Mesenchymal stem cell (in vitro differentiated cells and primary cell): ENCODE measurements around the gene RAE1.
"Not testable (repeated sequence)": the region's sequence is repeated elsewhere in the genome, so short reads cannot be mapped to it uniquely, and the experiment has no call there.

Experiments
- DNase-seq: peaks from one replicate; pipeline ENCODE4 v3.0.0-alpha.2; 2013
- H2AFZ ChIP-seq: one replicate; pipeline ENCODE4 v1.6.1; 2013; ENCODE audit warnings: low read depth, mild to moderate bottlenecking, control low read depth, inconsistent platforms, low read length, moderate library complexity
- H2AK5ac ChIP-seq: 2 replicates; pipeline ENCODE4 v1.6.1; 2013; ENCODE audit warnings: low read length, moderate library complexity, mild to moderate bottlenecking, inconsistent platforms; ENCODE audit not compliant: severe bottlenecking
- H2BK120ac ChIP-seq: one replicate; pipeline ENCODE4 v1.6.1; 2013; ENCODE audit warnings: low read depth, mild to moderate bottlenecking, inconsistent platforms, low read length, moderate library complexity
- H2BK12ac ChIP-seq, 2 experiments: one replicate each; pipeline ENCODE4 v1.6.1; 2013; ENCODE audit warnings: inconsistent platforms in 2 of 2, low read length in 2 of 2, mild to moderate bottlenecking in 2 of 2, moderate library complexity in 2 of 2, control low read depth in 1 of 2
- H2BK15ac ChIP-seq: one replicate; pipeline ENCODE4 v1.6.1; 2013; ENCODE audit warnings: mild to moderate bottlenecking, low read depth, inconsistent platforms; ENCODE audit not compliant: poor library complexity, severe bottlenecking
- H2BK5ac ChIP-seq: 2 replicates; pipeline ENCODE4 v1.6.1; 2013; ENCODE audit warnings: low read depth, mild to moderate bottlenecking, low read length, control low read depth, inconsistent platforms; ENCODE audit not compliant: poor library complexity, severe bottlenecking
- H3K14ac ChIP-seq, 2 experiments: one replicate each; pipeline ENCODE4 v1.6.1; 2013; ENCODE audit warnings: inconsistent platforms in 2 of 2, low read length in 2 of 2, control low read depth in 1 of 2, mild to moderate bottlenecking in 1 of 2, moderate library complexity in 1 of 2
- H3K18ac ChIP-seq, 2 experiments: one replicate each; pipeline ENCODE4 v1.6.1; 2013; ENCODE audit warnings: inconsistent platforms in 2 of 2, low read length in 2 of 2, control low read depth in 1 of 2, low read depth in 1 of 2, mild to moderate bottlenecking in 1 of 2
- H3K23ac ChIP-seq, 2 experiments: one replicate each; pipeline ENCODE4 v1.6.1; 2013; ENCODE audit warnings: inconsistent platforms in 2 of 2, low read length in 2 of 2, mild to moderate bottlenecking in 2 of 2, moderate library complexity in 2 of 2, control low read depth in 1 of 2
- H3K27ac ChIP-seq: 2 replicates; pipeline ENCODE4 v1.5.1; 2013; ENCODE audit warnings: mild to moderate bottlenecking, moderate library complexity, low read length, control low read depth, inconsistent platforms; ENCODE audit not compliant: poor library complexity, severe bottlenecking
- H3K27me3 ChIP-seq, 2 experiments: 2 replicates each; pipeline versions ENCODE4 v1.6.1 to v1.7.0; 2013; ENCODE audit warnings: low read length in 2 of 2, mild to moderate bottlenecking in 2 of 2, moderate library complexity in 2 of 2, control low read depth in 1 of 2, inconsistent platforms in 1 of 2; ENCODE audit not compliant: control insufficient read depth in 1 of 2, insufficient read depth in 1 of 2
- H3K36me3 ChIP-seq, 2 experiments: 2 replicates each; pipeline versions ENCODE4 v1.6.1 to v1.7.0; 2013; ENCODE audit warnings: low read length in 2 of 2, control low read depth in 1 of 2, inconsistent platforms in 1 of 2, low read depth in 1 of 2, mild to moderate bottlenecking in 1 of 2; ENCODE audit not compliant: insufficient read depth in 2 of 2, control insufficient read depth in 1 of 2
- H3K4ac ChIP-seq, 2 experiments: one replicate each; pipeline ENCODE4 v1.6.1; 2013; ENCODE audit warnings: inconsistent platforms in 2 of 2, low read length in 2 of 2, mild to moderate bottlenecking in 2 of 2, moderate library complexity in 2 of 2, control low read depth in 1 of 2, low read depth in 1 of 2
- H3K4me1 ChIP-seq: 2 replicates; pipeline ENCODE4 v1.6.1; 2013; ENCODE audit warnings: low read depth, low read length, control low read depth; ENCODE audit not compliant: control insufficient read depth, insufficient read depth
- H3K4me2 ChIP-seq: 2 replicates; pipeline ENCODE4 v1.6.1; 2013; ENCODE audit warnings: low read length, mild to moderate bottlenecking, inconsistent platforms; ENCODE audit not compliant: poor library complexity, severe bottlenecking
- H3K4me3 ChIP-seq, 2 experiments: 2 replicates each; pipeline versions ENCODE4 v1.5.1 to v1.7.0; 2013; ENCODE audit warnings: low read length in 2 of 2, mild to moderate bottlenecking in 2 of 2, control low read depth in 1 of 2, low read depth in 1 of 2; ENCODE audit not compliant: insufficient read depth in 1 of 2
- H3K79me1 ChIP-seq: replicated peaks from 2 replicates; pipeline ENCODE4 v1.6.1; 2013; ENCODE audit warnings: mild to moderate bottlenecking, control low read depth, low read length, inconsistent platforms; ENCODE audit not compliant: poor library complexity, severe bottlenecking
- H3K9ac ChIP-seq: 2 replicates; pipeline ENCODE4 v1.7.0; 2013; ENCODE audit warnings: mild to moderate bottlenecking, low read length, moderate library complexity
- H3K9me3 ChIP-seq: 2 replicates; pipeline ENCODE4 v1.7.0; 2013; ENCODE audit warnings: mild to moderate bottlenecking, low read length; ENCODE audit not compliant: control insufficient read depth
- H4K8ac ChIP-seq: one replicate; pipeline ENCODE4 v1.6.1; 2013; ENCODE audit warnings: inconsistent platforms, mild to moderate bottlenecking, low read length, moderate library complexity
- H4K91ac ChIP-seq: one replicate; pipeline ENCODE4 v1.6.1; 2013; ENCODE audit warnings: mild to moderate bottlenecking, low read length, inconsistent platforms
- WGBS: methylation state at CpG from one replicate; pipeline ENCODE4 v1.1.7; 2013; ENCODE audit warnings: mixed read lengths; 5-methylcytosine and 5-hydroxymethylcytosine counted together

Gene RAE1

GRCh38 chr20:57416296-57417022 lies 65.4 kb downstream of the RAE1 start:
- no peak overlapping the region for H2BK15ac ChIP-seq
- H3K14ac ChIP-seq: no peak overlapping the region
- H3K27me3 ChIP-seq: peaks cover 11 to 72% of the 10 kb centered on the region in 2 experiments
- H3K4ac ChIP-seq: no peak overlapping the region
- 86% methylated on average over 15 of the region's 15 CpGs for WGBS
- H2BK12ac ChIP-seq: no peak overlapping the region
- no peak for DNase-seq
- no peak overlapping the region for H3K27ac ChIP-seq
- no peak overlapping the region for H2BK120ac ChIP-seq
- peaks cover 0 to 3% of the 10 kb centered on the region in 2 experiments for H3K36me3 ChIP-seq
- no peak overlapping the region for H3K18ac ChIP-seq
- no peak overlapping the region for H2AFZ ChIP-seq
- no peak overlapping the region for H3K9ac ChIP-seq
- H2BK5ac ChIP-seq: no peak overlapping the region
- no peaks in the 10 kb centered on the region for H3K79me1 ChIP-seq
- H3K4me1 ChIP-seq: peaks cover 12% of the 10 kb centered on the region
- H3K4me3 ChIP-seq: no peak overlapping the region
- H4K91ac ChIP-seq: peak overlapping the region; percentile 11
- H3K23ac ChIP-seq: no peak overlapping the region
- H2AK5ac ChIP-seq: no peak overlapping the region
- H3K9me3 ChIP-seq: no peaks in the 10 kb centered on the region
- H4K8ac ChIP-seq: no peak overlapping the region
- H3K4me2 ChIP-seq: no peak overlapping the region

GRCh38 chr20:57417051-57417689 lies 66.1 kb downstream of the RAE1 start:
- peaks cover 11 to 75% of the 10 kb centered on the region in 2 experiments for H3K27me3 ChIP-seq
- no peak overlapping the region for H2BK15ac ChIP-seq
- no peak overlapping the region for H2BK12ac ChIP-seq
- WGBS: 65% methylated on average over 6 of the region's 6 CpGs
- no peaks in the 10 kb centered on the region for H3K9me3 ChIP-seq
- H3K23ac ChIP-seq: no peak overlapping the region
- no peak overlapping the region for H4K91ac ChIP-seq
- no peak overlapping the region for H2AFZ ChIP-seq
- H2BK120ac ChIP-seq: no peak overlapping the region
- H3K9ac ChIP-seq: no peak overlapping the region
- peaks cover 12% of the 10 kb centered on the region for H3K4me1 ChIP-seq
- H4K8ac ChIP-seq: no peak overlapping the region
- H3K14ac ChIP-seq: no peak overlapping the region
- DNase-seq: no peak
- no peak overlapping the region for H3K4me2 ChIP-seq
- no peak overlapping the region for H2BK5ac ChIP-seq
- peaks cover 0 to 3% of the 10 kb centered on the region in 2 experiments for H3K36me3 ChIP-seq
- no peak overlapping the region for H3K27ac ChIP-seq
- H3K79me1 ChIP-seq: no peaks in the 10 kb centered on the region
- H3K4me3 ChIP-seq: no peak overlapping the region
- no peak overlapping the region for H2AK5ac ChIP-seq
- H3K18ac ChIP-seq: no peak overlapping the region
- no peak overlapping the region for H3K4ac ChIP-seq

- Histone ChIP-seq H3K9ac (no peak overlapping the region), H3K79me1 (no peaks in the 10 kb centered on the region), H2BK15ac (no peak overlapping the region), H3K4me2 (no peak overlapping the region), H3K4me1 (peaks cover 10% of the 10 kb centered on the region), H3K14ac (no peak overlapping the region), H3K9me3 (no peaks in the 10 kb centered on the region), H4K8ac (no peak overlapping the region), H2AFZ (no peak overlapping the region), H3K4ac (no peak overlapping the region), H2BK5ac (no peak overlapping the region), H4K91ac (no peak overlapping the region), H3K4me3 (no peak overlapping the region), H2BK120ac (no peak overlapping the region), H3K18ac (no peak overlapping the region), H3K23ac (no peak overlapping the region), H3K27me3 (peaks cover 11 to 79% of the 10 kb centered on the region in 2 experiments), H2AK5ac (no peak overlapping the region), H3K27ac (no peak overlapping the region), H2BK12ac (no peak overlapping the region), H3K36me3 (peaks cover 0 to 3% of the 10 kb centered on the region in 2 experiments)
- 77% methylated on average over 17 of the region's 17 CpGs for WGBS
- DNase-seq: no peak
Measured at GRCh38 chr20:57417830-57418780, 67.0 kb downstream of the RAE1 start.

GRCh38 chr20:57419479-57419878 lies 68.4 kb downstream of the RAE1 start:
- H3K9me3 ChIP-seq, H3K4ac ChIP-seq, H3K4me3 ChIP-seq, H3K14ac ChIP-seq, H2BK5ac ChIP-seq, H3K36me3 ChIP-seq, H2BK120ac ChIP-seq, H3K9ac ChIP-seq, H2AFZ ChIP-seq, DNase-seq, H2AK5ac ChIP-seq, H3K23ac ChIP-seq, H3K4me1 ChIP-seq, H2BK15ac ChIP-seq, H3K79me1 ChIP-seq, H3K27ac ChIP-seq, H4K91ac ChIP-seq, H2BK12ac ChIP-seq, H3K4me2 ChIP-seq, H3K18ac ChIP-seq, H4K8ac ChIP-seq: not testable (repeated sequence)
- peaks cover 11 to 83% of the 10 kb centered on the region in 2 experiments for H3K27me3 ChIP-seq
- WGBS: 95% methylated on average over 3 of the region's 4 CpGs
